GM18505 (cell line): Measurements from ENCODE around the gene RNF180.

Source experiments
- ATAC-seq: cut with Tn5 transposase; IDR thresholded peaks from one replicate; pipeline ENCODE4 v1.9.1; 2021; ENCODE audit not compliant: unreplicated experiment
- POLR2A ChIP-seq: IDR thresholded peaks from 4 replicates; pipeline ENCODE4 v1.6.1; 2011; ENCODE audit warnings: borderline replicate concordance; ENCODE audit not compliant: insufficient read depth, insufficient read length; ENCODE audit errors: extremely low read depth

RNF180 gene

DNA sequence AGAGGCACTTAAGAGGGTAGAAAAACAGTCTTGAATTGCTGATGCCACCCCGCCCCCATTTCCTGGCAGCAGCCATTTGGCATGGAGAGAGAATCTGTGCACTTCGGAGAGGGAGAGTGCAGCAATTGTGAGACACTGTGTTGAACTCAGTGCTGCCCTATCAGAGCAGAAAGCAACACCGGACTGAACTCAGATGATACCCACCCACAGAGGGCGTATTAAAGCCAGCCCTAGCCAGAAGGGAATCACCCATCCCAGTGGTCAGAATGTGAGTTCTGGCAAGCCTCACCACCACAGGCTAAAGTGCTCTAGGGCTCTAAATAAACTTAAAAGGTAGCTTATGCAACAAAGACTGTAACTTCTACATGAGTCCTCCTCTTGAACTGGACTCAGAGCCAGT, 251.7 kb downstream of the RNF180 start:
- no peak for ATAC-seq
- TF ChIP-seq POLR2A: no peak

DNA sequence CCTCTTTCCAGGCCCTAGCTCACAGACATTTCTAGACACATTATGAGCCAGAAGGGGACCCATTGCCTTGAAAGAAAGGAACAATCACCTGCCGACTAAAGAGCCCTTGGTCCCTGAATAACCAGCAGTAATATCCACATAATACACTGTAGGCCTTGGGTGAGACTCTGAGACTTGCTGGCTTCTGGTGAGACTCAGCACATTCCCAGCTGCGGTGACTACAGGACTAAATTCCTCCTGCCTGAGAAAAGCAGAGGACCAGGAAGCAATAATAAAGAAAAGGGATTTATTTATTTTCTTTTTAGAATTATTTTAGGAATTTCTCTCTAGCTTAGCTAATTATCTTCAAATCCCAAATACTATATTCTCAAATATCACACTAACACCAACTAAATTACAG, 252.4 kb downstream of the RNF180 start:
- no peak for TF ChIP-seq POLR2A
- no peak for ATAC-seq
